Activated CD8-positive, alpha-beta memory T cell treated with anti-CD3 and anti-CD28 coated beads for 36 hours (primary cell): ENCODE results near the gene DDC. TPM values are rescaled to one million over a fixed set of nuclear protein-coding genes. Genes with fewer than 3 reads are reported as not detected.
"Not testable (repeated sequence)": the region's sequence is repeated elsewhere in the genome, so short reads cannot be mapped to it uniquely, and the experiment has no call there.

ENCODE experiments used
- CTCF ChIA-PET: fragments of 350-600 bp; sonication (Branson Sonifier 250); formaldehyde crosslinking; loops from one replicate; lab custom pipeline; 2021; ENCODE audit warnings: antibody characterized with exemption; lab: Charles Lee
- POLR2A ChIA-PET: fragments of 350-600 bp; sonication (Branson Sonifier 250); formaldehyde crosslinking; loops from one replicate; lab custom pipeline; 2021; ENCODE audit warnings: antibody characterized with exemption; lab: Charles Lee
- total RNA-seq, 2 experiments: library from RNA; stranded (reverse); gene quantifications; one replicate each; pipeline ENCODE4 v1.2.3, GENCODE V29; 2021

The DDC gene
- total RNA-seq, 2 experiments from 2014 or later = 0.71 to 0.72 TPM

DNA sequence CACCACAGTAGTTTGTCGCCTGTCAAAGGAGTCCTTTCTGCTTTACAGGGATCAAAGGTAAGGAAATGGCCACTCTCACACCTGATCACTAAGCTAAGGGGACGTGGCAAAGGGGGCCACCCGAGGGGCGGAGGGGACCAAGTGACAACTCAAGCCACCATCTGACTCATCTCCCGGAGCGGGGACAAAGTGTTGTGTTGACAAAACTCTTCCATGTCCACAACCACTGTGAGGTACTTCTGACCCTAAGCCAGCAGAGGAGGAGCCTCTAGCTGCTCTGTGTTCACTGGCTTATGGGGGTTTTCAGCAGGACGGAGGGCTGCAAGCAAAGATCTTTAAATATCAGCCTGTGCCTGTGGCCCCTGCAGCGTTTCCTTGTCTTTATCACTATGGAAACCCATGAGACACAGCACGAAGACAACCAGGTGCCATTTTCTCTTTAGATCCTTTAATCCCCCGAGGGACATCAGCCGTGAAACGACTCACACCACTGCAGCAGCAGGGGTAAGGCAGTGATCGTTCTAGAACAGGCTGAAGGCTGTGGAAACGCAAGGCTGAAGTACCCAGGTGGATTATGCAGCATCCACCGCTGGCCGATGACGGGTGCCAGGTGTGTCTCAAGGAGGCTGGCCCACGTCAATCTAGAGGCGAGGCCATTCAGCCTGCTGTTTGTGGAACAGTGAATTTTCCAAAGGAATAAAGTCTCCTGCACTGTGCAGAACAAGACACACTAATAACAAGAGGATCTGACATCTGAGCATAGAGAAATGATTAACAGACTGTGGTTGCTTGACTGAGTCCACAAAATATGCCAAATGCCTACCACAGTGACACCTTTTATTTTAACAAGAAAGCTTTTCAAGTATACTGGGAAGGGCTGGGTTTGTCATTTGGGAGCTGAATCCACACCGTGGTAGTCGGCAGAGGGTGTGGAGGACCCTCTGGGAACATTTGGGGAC, 26.6 kb upstream of the DDC start:
- POLR2A ChIA-PET = no interaction called here
- CTCF ChIA-PET = no interaction called here

DNA sequence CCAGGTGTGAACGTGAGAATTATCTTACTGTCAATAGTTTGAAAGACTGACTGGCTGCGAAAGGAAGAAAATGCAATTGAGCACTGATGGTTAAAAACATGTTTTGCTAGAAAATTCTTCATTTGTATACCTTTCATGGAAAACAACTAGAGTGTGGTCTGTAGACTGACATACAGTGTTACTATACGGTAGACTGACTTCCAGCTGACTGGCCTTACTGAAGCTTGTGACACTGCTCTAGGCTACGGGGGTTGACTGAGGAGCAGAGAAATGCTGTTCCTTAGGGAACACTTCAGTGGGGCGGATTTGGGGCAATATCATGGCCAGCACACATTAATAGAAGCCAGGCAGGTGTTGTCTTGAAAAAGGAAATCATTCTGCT, 25.9 kb upstream of the DDC start:
- CTCF ChIA-PET = no interaction called here

DNA sequence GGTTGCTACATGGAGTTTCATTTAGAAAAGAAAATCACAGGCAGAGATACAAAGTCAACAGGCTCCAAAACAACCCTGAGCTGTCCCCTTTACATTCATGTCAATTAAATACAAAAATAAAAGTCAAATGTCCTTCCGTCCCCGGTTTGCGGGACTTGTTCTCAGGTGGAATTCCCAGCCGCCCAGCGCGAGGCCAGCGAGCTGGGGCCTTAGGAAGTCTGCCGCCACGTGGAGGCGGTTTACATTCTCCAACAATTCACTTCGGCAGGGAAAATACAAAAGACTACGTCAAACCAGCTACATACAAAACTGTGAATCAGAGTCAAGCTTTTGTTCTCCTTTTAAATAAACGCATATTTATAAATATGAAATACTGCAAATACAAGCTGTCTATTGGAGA, 25.3 kb upstream of the DDC start:
- POLR2A ChIA-PET = no interaction called here
- CTCF ChIA-PET = no interaction called here

More for the DNA sequence above, 25.9 kb upstream of the DDC start:
- POLR2A ChIA-PET = no interaction called here

DNA sequence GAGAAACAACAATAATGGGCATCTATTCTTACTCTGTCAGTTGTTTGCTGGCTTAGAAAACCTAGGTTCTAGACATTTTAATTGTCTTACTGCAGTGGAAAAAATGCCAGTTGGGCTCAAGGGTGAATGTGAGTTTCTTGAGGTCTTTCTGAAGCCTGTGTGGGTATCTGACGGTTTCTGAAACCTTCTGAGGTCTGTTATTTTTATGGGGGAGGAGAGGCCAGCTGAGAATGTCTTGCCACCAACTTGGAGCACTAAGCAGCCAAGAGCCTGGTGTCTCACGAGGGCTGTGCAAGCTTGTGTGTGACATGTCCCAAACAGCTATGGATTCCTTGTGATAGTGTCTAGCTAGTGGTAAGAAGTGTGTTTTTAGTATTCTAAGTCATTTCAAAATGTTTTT, 24.2 kb upstream of the DDC start:
- ChIA-PET POLR2A (no interaction called here), CTCF (no interaction called here)

DNA sequence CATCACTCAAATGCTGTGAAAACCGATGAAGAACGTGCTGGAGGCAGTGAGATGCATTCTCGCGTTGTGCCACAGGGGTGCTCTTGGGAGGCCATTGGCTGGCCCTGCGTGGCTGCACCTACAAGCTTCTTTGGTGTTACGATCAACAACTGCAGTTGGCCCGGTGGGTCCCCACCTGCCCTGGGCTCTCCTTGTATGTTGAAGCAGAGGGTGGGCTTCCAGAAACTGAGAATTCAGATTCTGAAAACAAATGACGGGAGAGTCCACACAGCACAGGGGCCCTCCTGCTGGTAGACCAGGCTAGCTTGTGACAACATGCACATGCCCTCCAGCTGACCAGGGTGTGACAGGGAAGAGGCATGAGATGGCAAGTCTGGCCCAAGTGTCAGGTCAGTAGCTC, 23.7 kb upstream of the DDC start:
- POLR2A ChIA-PET = no interaction called here
- CTCF ChIA-PET = no interaction called here

DNA sequence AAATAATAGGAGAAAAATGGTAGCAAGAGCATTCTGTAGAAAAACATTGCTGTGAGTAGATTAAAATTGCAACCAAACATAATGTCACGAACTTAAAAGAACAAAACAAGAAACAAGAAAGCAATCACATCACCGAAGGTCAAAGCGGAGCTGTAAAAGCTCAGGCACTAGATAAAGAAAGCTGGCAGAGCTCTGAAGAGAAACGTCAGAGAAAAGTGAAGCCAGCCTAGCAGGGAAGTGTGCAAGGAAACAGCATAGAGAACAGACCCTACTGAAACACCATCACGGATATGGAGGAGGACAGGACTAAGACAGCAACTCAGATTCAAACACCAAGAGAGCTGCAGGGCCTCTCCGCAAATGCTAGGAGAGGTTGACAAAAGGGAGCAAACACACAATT, 22.5 kb upstream of the DDC start:
- CTCF ChIA-PET = no interaction called here
- POLR2A ChIA-PET = no interaction called here

DNA sequence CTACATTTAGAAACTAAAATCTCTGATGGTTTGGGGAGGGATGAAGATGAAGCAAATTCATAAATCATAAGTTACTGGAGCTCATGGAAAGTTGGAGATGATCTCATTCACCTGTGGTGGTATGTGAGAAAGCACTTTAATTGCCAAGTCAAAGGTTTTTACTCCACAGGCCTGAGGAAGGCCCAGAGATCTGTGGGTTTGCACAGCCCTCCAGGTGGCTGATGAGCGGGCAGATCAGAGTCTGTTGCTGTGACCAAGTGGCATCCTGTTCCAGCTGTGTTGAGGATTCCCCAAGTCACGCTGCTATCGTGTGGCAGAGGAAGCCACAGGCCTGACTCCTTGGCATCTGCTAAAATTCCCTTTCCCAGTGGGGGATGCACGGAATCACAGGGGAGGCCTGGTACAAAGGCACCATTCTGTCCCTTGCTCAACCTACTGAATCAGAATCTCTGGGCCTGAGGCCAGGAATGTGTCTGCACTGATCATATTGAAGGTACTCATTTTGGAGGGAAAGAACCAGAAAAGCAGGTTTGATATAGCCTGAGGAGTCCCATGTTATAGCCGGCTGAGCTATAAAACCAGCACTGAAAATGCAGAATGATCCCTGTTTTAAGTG, 19.7 kb upstream of the DDC start:
- ChIA-PET POLR2A (no interaction called here), CTCF (no interaction called here)

DNA sequence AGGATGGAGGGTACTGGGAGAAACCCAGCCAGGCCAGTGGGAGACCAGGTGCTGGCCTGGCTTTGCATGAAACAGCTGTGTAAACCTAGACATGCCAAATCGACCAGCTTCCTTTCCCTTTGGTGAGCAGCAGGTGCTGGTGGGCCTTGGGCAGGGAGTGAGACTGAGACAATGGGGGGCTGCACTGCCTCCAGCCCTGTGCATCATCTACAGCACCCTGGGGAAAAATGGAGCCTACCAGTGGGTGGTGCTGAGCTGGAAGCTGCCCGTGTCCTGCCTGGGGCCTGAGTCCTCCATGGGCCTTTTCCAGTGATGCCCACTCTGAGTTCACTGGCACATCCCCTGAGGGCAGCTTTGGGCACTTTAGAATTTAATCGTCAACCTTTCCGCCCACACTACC, 19.2 kb upstream of the DDC start:
- CTCF ChIA-PET = no interaction called here
- POLR2A ChIA-PET = no interaction called here

DNA sequence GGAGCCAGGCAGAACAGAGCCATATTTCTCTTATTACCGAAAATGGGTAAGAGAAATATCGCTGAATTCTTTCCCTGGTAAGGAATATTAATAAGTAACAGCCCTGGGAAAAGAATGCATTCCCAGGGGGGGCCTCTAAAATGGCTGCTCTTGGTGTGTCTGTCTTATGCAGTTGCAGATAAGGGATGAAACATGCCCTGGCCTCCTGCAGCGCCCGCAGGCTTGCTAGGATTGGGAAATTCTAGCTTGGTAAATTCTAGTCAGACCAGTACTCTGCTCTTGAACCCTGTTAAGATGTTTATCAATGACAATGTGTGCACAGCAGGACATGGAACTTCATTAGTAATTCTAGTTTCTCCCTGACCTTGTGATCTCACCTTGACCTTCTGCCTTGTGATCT, 18.1 kb upstream of the DDC start:
- CTCF ChIA-PET = not testable (repeated sequence)

DNA sequence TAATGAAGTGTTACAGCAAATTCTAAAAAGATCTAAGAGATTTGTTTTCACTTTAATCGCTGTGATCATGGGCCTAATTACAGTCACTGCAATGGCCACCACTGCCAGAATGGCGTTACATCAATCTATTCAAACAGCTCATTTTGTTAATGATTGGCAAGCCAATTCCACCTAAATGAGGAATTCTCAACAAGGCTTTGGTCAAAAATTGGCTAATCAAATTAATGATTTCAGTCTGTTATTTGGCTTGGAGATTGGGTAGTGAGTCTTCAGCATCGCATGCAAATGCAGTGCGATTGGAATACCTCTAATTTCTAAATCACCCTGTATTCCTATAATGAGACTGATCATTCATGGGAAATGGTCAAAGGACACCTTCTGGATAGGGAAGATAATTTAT, 17.1 kb upstream of the DDC start:
- CTCF ChIA-PET, POLR2A ChIA-PET: not testable (repeated sequence)

More for the DNA sequence above, 18.1 kb upstream of the DDC start:
- POLR2A ChIA-PET = not testable (repeated sequence)

DNA sequence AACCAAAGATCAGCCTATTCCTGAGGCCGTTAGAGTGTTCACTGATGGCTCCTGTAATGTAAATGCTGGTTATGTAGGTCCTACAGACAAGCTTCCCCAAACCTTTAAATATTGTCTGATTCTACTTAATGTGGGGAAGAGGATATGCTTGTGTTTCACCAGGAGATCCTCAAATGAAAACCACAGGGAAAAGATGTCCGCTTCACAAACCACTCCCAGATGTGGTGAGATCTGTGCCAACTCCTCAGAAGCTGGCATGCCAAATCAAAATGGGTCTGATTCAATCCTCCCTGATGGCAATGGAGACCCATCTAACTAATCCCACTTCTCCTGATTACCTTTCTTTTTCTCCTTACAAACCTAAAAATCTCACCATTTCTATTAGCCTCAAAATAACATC, 15.5 kb upstream of the DDC start:
- POLR2A ChIA-PET = not testable (repeated sequence)
- CTCF ChIA-PET = interaction anchor here (0.6 kb wide), 1 partner anchor 561 kb away, joined by 3 read pairs; no protein-coding TSS in a partner anchor

DNA sequence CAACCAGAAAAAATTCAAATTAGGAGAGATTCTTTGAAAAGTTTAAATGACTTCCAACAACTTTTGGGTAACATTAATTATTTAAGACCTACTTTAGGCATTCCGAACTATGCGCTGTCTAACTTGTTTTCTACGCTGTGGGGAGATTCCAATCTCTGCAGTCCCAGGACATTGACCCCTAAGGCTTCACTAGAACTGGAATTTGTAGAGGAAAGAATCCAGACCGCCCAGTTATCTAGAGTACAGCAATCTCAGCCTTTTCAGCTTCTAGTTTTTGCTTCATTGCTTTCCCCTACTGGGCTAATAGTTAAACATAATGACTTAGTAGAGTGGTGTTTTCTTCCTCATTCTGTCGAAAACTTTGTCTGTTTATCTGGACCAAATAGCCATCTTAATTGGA, 14.9 kb upstream of the DDC start:
- CTCF ChIA-PET = no interaction called here
- POLR2A ChIA-PET = no interaction called here

DNA sequence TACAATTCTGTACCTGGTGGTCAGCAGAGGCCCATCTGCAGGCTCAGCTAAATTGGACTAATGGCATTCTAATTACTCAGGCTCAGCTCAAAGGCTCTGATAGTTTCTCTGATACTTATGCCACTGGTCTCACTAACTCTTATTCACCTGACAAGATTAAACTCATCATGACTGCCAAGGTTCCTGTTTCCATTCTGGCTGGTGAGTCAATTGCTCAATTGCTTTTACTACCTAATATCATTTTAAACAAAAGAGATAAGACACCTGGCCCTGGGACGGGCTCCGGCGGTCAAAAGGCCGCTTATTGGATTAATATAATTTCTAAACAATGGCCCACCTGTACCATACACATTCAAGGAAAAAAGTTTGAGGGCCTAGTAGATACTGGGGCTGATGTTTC, 12.9 kb upstream of the DDC start:
- POLR2A ChIA-PET, CTCF ChIA-PET: not testable (repeated sequence)

DNA sequence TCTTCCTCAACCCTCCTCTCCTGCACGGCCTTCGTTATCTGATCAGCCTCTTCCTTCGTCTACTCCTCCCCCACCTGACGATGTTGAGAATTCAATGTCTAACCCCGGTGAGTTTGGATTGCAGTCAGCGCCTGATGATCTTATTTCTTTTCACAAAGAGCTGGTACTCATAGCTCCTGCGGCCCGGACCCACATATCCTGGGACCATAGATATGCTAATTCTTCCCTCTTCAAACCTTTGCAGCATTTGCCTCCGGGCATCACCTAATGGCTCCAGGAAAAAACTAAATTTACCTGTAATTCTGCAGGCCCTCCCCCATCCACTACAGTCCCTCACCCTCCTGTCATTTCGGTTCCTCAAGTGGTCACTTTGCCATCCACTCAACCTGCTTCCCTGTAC, 12.4 kb upstream of the DDC start:
- ChIA-PET POLR2A (no interaction called here), CTCF (no interaction called here)

DNA sequence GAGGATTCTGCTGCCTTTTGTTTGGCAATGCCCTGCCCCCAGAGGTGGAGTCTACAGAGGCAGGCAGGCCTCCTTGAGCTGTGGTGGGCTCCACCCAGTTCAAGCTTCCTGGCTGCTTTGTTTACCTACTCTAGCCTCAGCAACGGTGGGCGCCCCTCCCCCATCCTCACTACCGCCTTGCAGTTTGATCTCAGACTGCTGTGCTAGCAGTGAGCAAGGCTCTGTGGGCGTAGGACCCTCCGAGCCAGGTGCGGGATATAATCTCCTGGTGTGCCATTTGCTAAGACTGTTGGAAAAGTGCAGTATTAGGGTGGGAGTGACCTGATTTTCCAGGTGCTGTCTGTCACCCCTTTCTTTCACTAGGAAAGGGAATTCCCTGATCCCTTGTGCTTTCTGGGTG, 11.2 kb upstream of the DDC start:
- CTCF ChIA-PET, POLR2A ChIA-PET: not testable (repeated sequence)

DNA sequence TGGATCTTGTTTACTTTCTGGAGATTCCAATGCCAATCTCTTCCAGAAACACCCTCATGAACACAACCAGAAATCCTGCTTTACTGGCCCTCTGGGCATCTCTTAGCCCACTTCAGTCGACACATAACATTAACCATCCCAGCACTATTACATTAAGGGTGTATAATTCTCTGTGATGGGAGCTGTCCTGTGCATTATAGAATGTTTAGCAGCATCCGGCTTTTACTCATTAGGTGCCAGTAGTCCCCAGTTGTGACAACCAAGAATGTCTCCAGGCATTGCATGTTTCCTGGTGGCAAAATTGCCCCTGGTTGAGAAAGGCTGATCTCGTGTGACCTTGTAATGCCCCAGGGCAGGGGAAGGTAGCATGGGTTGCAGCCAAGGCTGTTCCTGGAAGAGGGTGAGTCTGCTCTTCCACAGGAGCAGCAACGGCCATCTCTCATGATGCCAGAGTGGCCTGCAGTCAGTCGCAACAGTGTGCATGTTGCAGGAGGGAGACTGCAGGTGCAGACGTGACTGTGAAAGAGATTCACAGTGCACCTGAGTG, 2.6 kb upstream of the DDC start:
- CTCF ChIA-PET = no interaction called here
- POLR2A ChIA-PET = no interaction called here

DNA sequence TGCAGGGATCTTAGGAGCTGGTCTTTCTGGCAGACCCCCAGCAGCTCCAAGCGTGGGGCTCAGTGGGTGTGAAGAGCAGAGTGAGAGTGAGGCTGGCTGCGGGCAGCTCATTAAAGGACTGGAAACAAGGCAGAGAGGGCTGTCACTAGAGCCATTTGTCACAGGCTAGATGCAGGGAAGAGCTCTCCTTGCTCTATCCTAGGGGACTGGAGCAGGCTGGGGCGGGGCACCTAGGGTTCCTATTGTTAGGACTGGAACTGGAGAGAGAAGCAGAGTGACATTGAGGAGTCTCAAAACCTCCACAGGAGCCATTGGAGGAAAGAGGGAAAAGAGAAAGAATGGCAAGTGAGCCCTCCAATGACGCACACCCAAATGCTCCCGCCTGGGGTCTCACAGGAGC, 772 bp upstream of the DDC start:
- ChIA-PET CTCF (no interaction called here), POLR2A (no interaction called here)

DNA sequence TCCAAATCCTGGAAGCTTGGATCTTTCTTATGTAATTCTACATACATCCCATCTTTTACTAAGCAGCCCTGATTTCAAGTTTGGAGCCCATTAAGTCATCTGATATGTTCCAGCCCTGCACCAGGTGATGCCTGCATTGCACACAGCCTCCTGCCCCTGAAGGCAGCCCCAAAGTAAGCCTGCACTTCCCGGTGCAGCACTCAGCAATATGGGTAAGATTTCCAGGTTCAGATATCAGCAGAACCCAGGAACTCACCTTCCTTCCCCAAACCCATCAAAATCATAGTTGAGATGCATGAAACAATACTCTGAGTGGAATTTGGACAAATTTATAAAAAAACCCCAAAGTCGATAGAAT, 333 bp upstream of the DDC start:
- CTCF ChIA-PET = no interaction called here

DNA sequence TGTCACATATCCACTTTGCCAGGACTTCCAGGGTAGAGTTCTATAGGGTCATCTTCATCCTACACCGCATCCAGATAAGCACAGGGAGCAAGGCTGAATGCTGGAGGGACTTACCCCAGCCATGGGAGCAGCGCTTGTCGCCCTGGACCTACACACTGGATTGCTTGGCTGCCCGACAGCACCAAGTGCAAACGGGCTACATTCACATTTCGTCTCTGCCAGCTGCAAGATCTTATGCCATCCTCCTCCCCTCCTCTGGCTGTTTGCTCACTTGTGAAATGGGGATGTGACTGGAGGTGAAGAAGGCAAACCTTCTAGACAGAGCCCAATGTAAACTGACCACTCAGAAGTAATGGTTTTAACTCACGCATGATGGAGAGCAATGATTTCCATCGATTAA, 1.0 kb downstream of the DDC start:
- POLR2A ChIA-PET = no interaction called here
- CTCF ChIA-PET = no interaction called here

More for the DNA sequence above, 333 bp upstream of the DDC start:
- POLR2A ChIA-PET = no interaction called here

DNA sequence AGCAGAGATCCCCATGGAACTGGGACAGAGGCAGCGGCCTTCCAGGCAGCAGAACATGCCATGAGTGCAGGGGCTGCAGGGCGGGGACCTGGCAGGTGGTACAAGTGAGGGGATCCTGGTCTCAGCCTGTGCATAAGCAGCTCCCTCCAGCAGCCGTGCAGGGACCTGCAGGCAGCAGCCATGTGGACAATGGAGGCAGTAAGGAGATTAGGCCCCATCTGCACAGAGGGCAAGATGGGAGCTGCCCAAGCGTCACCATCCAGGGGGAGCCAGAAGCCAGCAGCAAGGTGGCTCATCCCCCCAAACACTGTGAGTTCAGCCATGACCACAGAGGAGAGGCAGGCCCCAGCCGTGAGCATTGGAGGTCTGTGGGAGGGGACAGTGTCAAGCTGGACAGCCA, 3.1 kb downstream of the DDC start:
- POLR2A ChIA-PET = no interaction called here
- CTCF ChIA-PET = no interaction called here

DNA sequence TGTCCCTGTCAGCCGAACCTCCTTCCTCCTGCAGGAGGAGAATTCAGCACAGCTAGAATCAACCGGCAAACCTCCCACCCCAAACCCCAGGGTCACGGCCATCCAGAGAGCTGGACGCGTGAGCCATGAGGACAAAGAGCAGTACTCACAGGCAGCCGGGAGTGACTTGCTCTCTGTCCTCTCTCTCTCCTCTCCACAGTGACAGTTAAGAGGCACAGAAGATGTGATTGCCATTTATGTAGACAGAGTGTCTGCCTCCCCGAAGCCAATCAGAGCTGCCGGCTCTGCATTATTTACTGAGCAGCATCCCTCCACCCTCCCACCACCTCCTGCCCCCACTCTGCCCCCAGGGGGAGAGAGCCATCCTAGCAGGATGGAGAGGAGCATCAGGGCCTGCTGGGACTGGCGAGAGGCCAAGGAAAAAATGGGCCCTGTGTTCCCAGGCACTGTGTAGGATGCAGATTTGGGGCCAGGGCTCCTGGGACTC, 4.3 kb downstream of the DDC start:
- POLR2A ChIA-PET = no interaction called here
- CTCF ChIA-PET = no interaction called here
